ENCODE data around the gene TMEM150C.

TMEM150C gene

GRCh38 chr4:82461710-82462109 lies 100.1 kb downstream of the TMEM150C start:
- Mint-ChIP-seq H3K36me3 (ENCODE audit: low read depth) (peaks cover 20% of the 10 kb centered on the region), H3K4me1 (ENCODE audit: low read depth) (no peaks in the 10 kb centered on the region), H3K4me3 (no peak overlapping the region), H3K9me3 (no peaks in the 10 kb centered on the region), H3K27me3 (ENCODE audit: low read depth) (no peaks in the 10 kb centered on the region), H3K27ac (no peak overlapping the region)
- no peak for DNase-seq (ENCODE audit: low spot score)

GRCh38 chr4:82458729-82459128 lies 103.1 kb downstream of the TMEM150C start:
- Mint-ChIP-seq H3K4me3 (no peak overlapping the region), H3K27me3 (ENCODE audit: low read depth) (no peaks in the 10 kb centered on the region), H3K4me1 (ENCODE audit: low read depth) (no peaks in the 10 kb centered on the region), H3K36me3 (ENCODE audit: low read depth) (peaks cover 29% of the 10 kb centered on the region), H3K27ac (no peak overlapping the region), H3K9me3 (no peaks in the 10 kb centered on the region)
- no peak for DNase-seq (ENCODE audit: low spot score)

GRCh38 chr4:82457266-82457665 lies 104.5 kb downstream of the TMEM150C start:
- Mint-ChIP-seq H3K36me3 (ENCODE audit: low read depth) (peaks cover 25% of the 10 kb centered on the region), H3K27ac (no peak overlapping the region), H3K4me1 (ENCODE audit: low read depth) (no peaks in the 10 kb centered on the region), H3K4me3 (no peak overlapping the region), H3K9me3 (no peaks in the 10 kb centered on the region), H3K27me3 (ENCODE audit: low read depth) (no peaks in the 10 kb centered on the region)
- DNase-seq (ENCODE audit: low spot score) = no peak

GRCh38 chr4:82452026-82452425 lies 109.8 kb downstream of the TMEM150C start:
- H3K4me1 Mint-ChIP-seq (ENCODE audit: low read depth) = peaks cover 2% of the 10 kb centered on the region
- H3K9me3 Mint-ChIP-seq = no peaks in the 10 kb centered on the region
- H3K27me3 Mint-ChIP-seq (ENCODE audit: low read depth) = no peaks in the 10 kb centered on the region
- H3K27ac Mint-ChIP-seq = no peak overlapping the region
- no peak for DNase-seq (ENCODE audit: low spot score)
- H3K4me3 Mint-ChIP-seq = no peak overlapping the region
- peaks cover 53% of the 10 kb centered on the region for H3K36me3 Mint-ChIP-seq (ENCODE audit: low read depth)

- H3K4me1 Mint-ChIP-seq (ENCODE audit: low read depth) = peaks cover 2% of the 10 kb centered on the region
- H3K9me3 Mint-ChIP-seq = no peaks in the 10 kb centered on the region
Measured at GRCh38 chr4:82450966-82451755, 110.6 kb downstream of the TMEM150C start.

GRCh38 chr4:82447886-82448285 lies 113.9 kb downstream of the TMEM150C start:
- peaks cover 2% of the 10 kb centered on the region for H3K4me1 Mint-ChIP-seq (ENCODE audit: low read depth)

More at GRCh38 chr4:82450966-82451755, 110.6 kb downstream of the TMEM150C start:
- Mint-ChIP-seq H3K36me3 (ENCODE audit: low read depth) (peaks cover 45% of the 10 kb centered on the region), H3K27me3 (ENCODE audit: low read depth) (no peaks in the 10 kb centered on the region), H3K27ac (no peak overlapping the region), H3K4me3 (no peak overlapping the region)
- DNase-seq (ENCODE audit: low spot score) = no peak

GRCh38 chr4:82439088-82439487 lies 122.7 kb downstream of the TMEM150C start:
- peaks cover 39% of the 10 kb centered on the region for H3K36me3 Mint-ChIP-seq (ENCODE audit: low read depth)
- no peaks in the 10 kb centered on the region for H3K9me3 Mint-ChIP-seq
- no peak overlapping the region for H3K4me3 Mint-ChIP-seq
- no peaks in the 10 kb centered on the region for H3K27me3 Mint-ChIP-seq (ENCODE audit: low read depth)
- DNase-seq (ENCODE audit: low spot score) = no peak
- H3K4me1 Mint-ChIP-seq (ENCODE audit: low read depth) = peaks cover 35% of the 10 kb centered on the region
- no peak overlapping the region for H3K27ac Mint-ChIP-seq

More at GRCh38 chr4:82447886-82448285, 113.9 kb downstream of the TMEM150C start:
- H3K36me3 Mint-ChIP-seq (ENCODE audit: low read depth) = peaks cover 39% of the 10 kb centered on the region
- no peaks in the 10 kb centered on the region for H3K27me3 Mint-ChIP-seq (ENCODE audit: low read depth)
- no peak for DNase-seq (ENCODE audit: low spot score)
- no peaks in the 10 kb centered on the region for H3K9me3 Mint-ChIP-seq
- H3K4me3 Mint-ChIP-seq = no peak overlapping the region
- H3K27ac Mint-ChIP-seq = no peak overlapping the region

GRCh38 chr4:82437285-82438005 lies 124.3 kb downstream of the TMEM150C start:
- H3K4me1 Mint-ChIP-seq (ENCODE audit: low read depth) = peaks cover 48% of the 10 kb centered on the region
- H3K9me3 Mint-ChIP-seq = no peaks in the 10 kb centered on the region
- no peak overlapping the region for H3K4me3 Mint-ChIP-seq
- no peak for DNase-seq (ENCODE audit: low spot score)
- H3K27ac Mint-ChIP-seq = no peak overlapping the region
- peaks cover 44% of the 10 kb centered on the region for H3K36me3 Mint-ChIP-seq (ENCODE audit: low read depth)
- H3K27me3 Mint-ChIP-seq (ENCODE audit: low read depth) = no peaks in the 10 kb centered on the region

GRCh38 chr4:82436780-82437179 lies 125.0 kb downstream of the TMEM150C start:
- Mint-ChIP-seq H3K27ac (no peak overlapping the region), H3K4me3 (no peak overlapping the region), H3K9me3 (no peaks in the 10 kb centered on the region), H3K4me1 (ENCODE audit: low read depth) (peaks cover 52% of the 10 kb centered on the region), H3K36me3 (ENCODE audit: low read depth) (peaks cover 41% of the 10 kb centered on the region), H3K27me3 (ENCODE audit: low read depth) (no peaks in the 10 kb centered on the region)
- no peak for DNase-seq (ENCODE audit: low spot score)

- peaks cover 42% of the 10 kb centered on the region for H3K36me3 Mint-ChIP-seq (ENCODE audit: low read depth)
- no peak overlapping the region for H3K4me3 Mint-ChIP-seq
- no peak for DNase-seq (ENCODE audit: low spot score)
- no peaks in the 10 kb centered on the region for H3K9me3 Mint-ChIP-seq
- H3K27ac Mint-ChIP-seq = no peak overlapping the region
- peaks cover 55% of the 10 kb centered on the region for H3K4me1 Mint-ChIP-seq (ENCODE audit: low read depth)
- no peaks in the 10 kb centered on the region for H3K27me3 Mint-ChIP-seq (ENCODE audit: low read depth)
Measured at GRCh38 chr4:82436130-82436529, 125.7 kb downstream of the TMEM150C start.

GRCh38 chr4:82434949-82435348 lies 126.8 kb downstream of the TMEM150C start:
- no peak overlapping the region for H3K27ac Mint-ChIP-seq
- H3K9me3 Mint-ChIP-seq = no peaks in the 10 kb centered on the region
- DNase-seq (ENCODE audit: low spot score) = no peak
- no peak overlapping the region for H3K4me3 Mint-ChIP-seq
- H3K36me3 Mint-ChIP-seq (ENCODE audit: low read depth) = peaks cover 42% of the 10 kb centered on the region
- no peaks in the 10 kb centered on the region for H3K27me3 Mint-ChIP-seq (ENCODE audit: low read depth)
- peaks cover 47% of the 10 kb centered on the region for H3K4me1 Mint-ChIP-seq (ENCODE audit: low read depth)

- Mint-ChIP-seq H3K27ac (peak overlapping the region; percentile 14), H3K4me3 (peak overlapping the region; percentile 19)
Measured at GRCh38 chr4:82433791-82434190, 128.0 kb downstream of the TMEM150C start.

More at GRCh38 chr4:82433791-82434190, 128.0 kb downstream of the TMEM150C start:
- peak; percentile 36 for DNase-seq (ENCODE audit: low spot score)
- peaks cover 42% of the 10 kb centered on the region for H3K4me1 Mint-ChIP-seq (ENCODE audit: low read depth)
- no peaks in the 10 kb centered on the region for H3K9me3 Mint-ChIP-seq
- peaks cover 41% of the 10 kb centered on the region for H3K36me3 Mint-ChIP-seq (ENCODE audit: low read depth)
- no peaks in the 10 kb centered on the region for H3K27me3 Mint-ChIP-seq (ENCODE audit: low read depth)

Data from T-helper 2 cell treated with Interferon-gamma antibody and Interleukin-4, amounts not matched to agents 5 μg/mL and 100 μg/mL, for 36 hours (primary cell).